DND-41 (cell line): ENCODE measurements around the gene PRPS1L1.

Experiments
- EZH2 ChIP-seq: IDR thresholded peaks from 3 replicates; pipeline ENCODE4 v1.6.1; 2012; ENCODE audit warnings: borderline replicate concordance, low read depth, mild to moderate bottlenecking, moderate library complexity, low read length, inconsistent platforms; ENCODE audit not compliant: severe bottlenecking
- TF ChIP-seq, protein P1 (sequence below): IDR thresholded peaks from 2 replicates; pipeline ENCODE4 v1.5.1; 2012; ENCODE audit warnings: borderline replicate concordance, low read length, moderate library complexity, mild to moderate bottlenecking; ENCODE audit not compliant: poor library complexity, severe bottlenecking; ENCODE audit errors: extremely low read depth

DNA sequence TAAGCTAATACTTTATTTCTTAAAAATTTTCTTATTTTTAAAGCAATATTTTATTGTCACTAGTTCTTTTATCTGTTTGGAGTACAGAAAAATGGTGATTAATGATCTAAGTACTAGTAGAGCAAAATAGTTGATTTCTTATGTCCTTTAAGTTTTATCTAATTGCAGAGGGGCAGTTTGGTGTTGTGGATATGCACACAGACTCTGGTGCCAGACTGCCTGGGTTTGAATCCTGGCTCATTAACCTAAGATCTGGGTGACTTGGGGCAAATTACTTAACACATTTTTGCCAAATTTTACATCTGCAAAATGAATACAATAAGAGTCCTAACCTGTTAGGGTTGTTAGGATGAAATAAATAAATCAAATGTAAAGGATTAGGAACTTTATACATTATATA is 10.7 kb upstream of the PRPS1L1 start:
- TF ChIP-seq, protein P1, sequence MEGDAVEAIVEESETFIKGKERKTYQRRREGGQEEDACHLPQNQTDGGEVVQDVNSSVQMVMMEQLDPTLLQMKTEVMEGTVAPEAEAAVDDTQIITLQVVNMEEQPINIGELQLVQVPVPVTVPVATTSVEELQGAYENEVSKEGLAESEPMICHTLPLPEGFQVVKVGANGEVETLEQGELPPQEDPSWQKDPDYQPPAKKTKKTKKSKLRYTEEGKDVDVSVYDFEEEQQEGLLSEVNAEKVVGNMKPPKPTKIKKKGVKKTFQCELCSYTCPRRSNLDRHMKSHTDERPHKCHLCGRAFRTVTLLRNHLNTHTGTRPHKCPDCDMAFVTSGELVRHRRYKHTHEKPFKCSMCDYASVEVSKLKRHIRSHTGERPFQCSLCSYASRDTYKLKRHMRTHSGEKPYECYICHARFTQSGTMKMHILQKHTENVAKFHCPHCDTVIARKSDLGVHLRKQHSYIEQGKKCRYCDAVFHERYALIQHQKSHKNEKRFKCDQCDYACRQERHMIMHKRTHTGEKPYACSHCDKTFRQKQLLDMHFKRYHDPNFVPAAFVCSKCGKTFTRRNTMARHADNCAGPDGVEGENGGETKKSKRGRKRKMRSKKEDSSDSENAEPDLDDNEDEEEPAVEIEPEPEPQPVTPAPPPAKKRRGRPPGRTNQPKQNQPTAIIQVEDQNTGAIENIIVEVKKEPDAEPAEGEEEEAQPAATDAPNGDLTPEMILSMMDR: no peak
- TF ChIP-seq EZH2: no peak
